SJSA1 (cell line): ENCODE results near the gene THUMPD2. TPM values are rescaled to one million over a fixed set of nuclear protein-coding genes. Genes with fewer than 3 reads are reported as not detected.
A peak's percentile ranks its signal among the peaks of the same experiment; 100 is the strongest.

ENCODE experiments used
- DNase-seq, 2 experiments: peaks; one replicate each; pipeline ENCODE4 v3.0.0-alpha.2; 2015 to 2020; ENCODE audit warnings: low spot score in 2 of 2, low read depth in 1 of 2
- H3K27ac ChIP-seq: fragments of 250-450 bp; sonication (Bioruptor Pico); 2 replicates; pipeline ENCODE4 v1.5.1; 2020; ENCODE audit warnings: mild to moderate bottlenecking, moderate library complexity
- H3K27me3 ChIP-seq: fragments of 250-450 bp; sonication (Bioruptor Pico); replicated peaks from 2 replicates; pipeline ENCODE4 v1.5.1; 2020; ENCODE audit warnings: mild to moderate bottlenecking, moderate library complexity
- H3K36me3 ChIP-seq: fragments of 250-450 bp; sonication (Bioruptor Pico); 2 replicates; pipeline ENCODE4 v1.5.1; 2020; ENCODE audit warnings: mild to moderate bottlenecking
- H3K4me1 ChIP-seq: fragments of 250-450 bp; sonication (Bioruptor Pico); replicated peaks from 2 replicates; pipeline ENCODE4 v1.6.1; 2021; ENCODE audit warnings: mild to moderate bottlenecking
- H3K4me3 ChIP-seq: fragments of 250-450 bp; sonication (Bioruptor Pico); 2 replicates; pipeline ENCODE4 v1.5.1; 2020; ENCODE audit warnings: mild to moderate bottlenecking
- H3K9me3 ChIP-seq: fragments of 250-450 bp; sonication (Bioruptor Pico); replicated peaks from 2 replicates; pipeline ENCODE4 v1.5.1; 2020; ENCODE audit warnings: mild to moderate bottlenecking
- total RNA-seq: library from RNA; depleted of rRNA; stranded (reverse); fragments of >200 nt; shearing (Covaris generic); gene quantifications from 2 replicates; pipeline ENCODE4 v1.2.3, GENCODE V29; 2014; rRNA removed

THUMPD2 gene
- total RNA-seq, 1 experiment from 2014 or later = 16.1 TPM

DNA sequence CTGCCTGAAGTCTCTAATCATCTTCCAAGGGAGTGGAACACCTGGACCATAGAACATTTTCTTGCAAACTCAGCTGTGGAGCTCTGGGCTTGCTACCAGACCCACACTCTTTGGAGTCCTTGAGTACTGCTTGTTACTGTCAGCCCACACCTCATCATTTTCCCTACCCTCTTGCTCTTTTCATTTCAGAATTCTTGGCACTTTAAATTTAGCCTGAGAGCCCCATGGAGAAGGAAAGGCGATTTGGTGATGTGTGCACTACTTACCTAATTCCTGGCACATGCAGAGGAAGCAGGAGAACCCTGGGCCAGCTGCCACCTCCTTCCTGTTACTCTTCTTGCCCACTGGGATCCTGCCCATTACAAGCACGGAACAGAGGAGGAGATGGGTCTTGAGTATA lies 81.6 kb downstream of the THUMPD2 start:
- Histone ChIP-seq H3K27ac (no peak overlapping the region), H3K27me3 (no peaks in the 10 kb centered on the region), H3K4me3 (no peak overlapping the region), H3K36me3 (no peaks in the 10 kb centered on the region), H3K9me3 (no peaks in the 10 kb centered on the region), H3K4me1 (peaks cover 27% of the 10 kb centered on the region)
- DNase-seq = no peak

GRCh38 chr2:39696838-39697237 lies 82.2 kb downstream of the THUMPD2 start:
- Histone ChIP-seq H3K36me3 (no peaks in the 10 kb centered on the region), H3K27me3 (no peaks in the 10 kb centered on the region), H3K4me3 (no peak overlapping the region), H3K9me3 (no peaks in the 10 kb centered on the region), H3K4me1 (peaks cover 27% of the 10 kb centered on the region), H3K27ac (peak overlapping the region; percentile 72)
- DNase-seq = no peak

DNA sequence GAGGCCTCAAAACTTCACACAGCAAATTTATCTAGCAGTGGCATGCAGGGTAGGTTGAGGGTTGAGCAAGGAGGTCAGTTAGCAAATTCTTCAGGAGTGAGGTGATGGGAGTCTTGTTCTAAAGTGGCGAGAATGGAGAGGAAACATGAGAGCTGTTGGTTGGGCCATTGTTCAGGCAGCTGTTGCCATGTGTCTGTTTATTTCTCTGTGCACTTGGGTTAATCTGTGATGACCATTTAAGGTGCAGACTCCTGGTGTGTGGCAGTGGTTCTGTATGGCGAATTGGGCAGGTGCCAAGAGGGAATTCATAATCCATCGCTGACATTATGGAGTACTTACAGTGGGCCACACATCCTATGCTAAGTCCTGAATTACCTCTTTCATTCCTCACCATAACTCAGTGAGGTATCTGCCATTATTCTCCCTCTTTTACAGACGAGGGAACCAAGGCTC lies 82.9 kb downstream of the THUMPD2 start:
- Histone ChIP-seq H3K27ac (peak overlapping the region; percentile 72), H3K9me3 (no peaks in the 10 kb centered on the region), H3K4me3 (no peak overlapping the region), H3K36me3 (no peaks in the 10 kb centered on the region), H3K27me3 (no peaks in the 10 kb centered on the region), H3K4me1 (peaks cover 27% of the 10 kb centered on the region)
- DNase-seq = peak; percentile 67 to 86

DNA sequence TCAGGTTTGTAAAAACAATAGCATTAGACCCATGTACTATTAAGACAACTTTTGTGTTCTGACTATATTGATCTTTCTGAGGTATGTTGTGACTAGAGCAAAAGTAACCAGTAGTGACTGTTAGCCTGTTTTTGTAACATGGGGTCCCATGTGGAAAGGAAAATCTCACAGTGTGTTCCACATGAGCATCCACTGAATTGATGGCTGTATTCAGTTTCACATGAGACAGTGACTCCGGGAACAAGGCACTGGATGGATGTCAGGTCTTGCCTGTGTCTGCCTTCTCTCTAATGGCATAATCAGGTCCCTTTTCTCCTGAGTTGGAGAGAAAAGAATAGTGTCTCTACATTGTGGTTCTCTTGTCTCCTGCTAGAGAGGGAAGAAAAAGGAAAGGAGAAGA lies 85.8 kb downstream of the THUMPD2 start:
- Histone ChIP-seq H3K9me3 (no peaks in the 10 kb centered on the region), H3K4me1 (peaks cover 27% of the 10 kb centered on the region), H3K4me3 (no peak overlapping the region), H3K27ac (no peak overlapping the region), H3K36me3 (no peaks in the 10 kb centered on the region), H3K27me3 (no peaks in the 10 kb centered on the region)
- DNase-seq = no peak

GRCh38 chr2:39689876-39690275 lies 89.2 kb downstream of the THUMPD2 start:
- Histone ChIP-seq H3K36me3 (no peaks in the 10 kb centered on the region), H3K4me1 (peaks cover 2% of the 10 kb centered on the region), H3K27ac (no peak overlapping the region), H3K27me3 (no peaks in the 10 kb centered on the region), H3K9me3 (no peaks in the 10 kb centered on the region), H3K4me3 (no peak overlapping the region)
- DNase-seq = no peak

- Histone ChIP-seq H3K27ac (no peak overlapping the region), H3K27me3 (no peaks in the 10 kb centered on the region), H3K4me1 (no peaks in the 10 kb centered on the region; the same call in 1 of the 2 replicates), H3K4me3 (no peak overlapping the region), H3K9me3 (no peaks in the 10 kb centered on the region), H3K36me3 (no peaks in the 10 kb centered on the region)
- no peak for DNase-seq
Measured at GRCh38 chr2:39689272-39689841, 89.7 kb downstream of the THUMPD2 start.

- Histone ChIP-seq H3K27ac (no peak overlapping the region), H3K36me3 (no peaks in the 10 kb centered on the region), H3K4me3 (no peak overlapping the region), H3K4me1 (no peaks in the 10 kb centered on the region; the same call in 1 of the 2 replicates), H3K9me3 (no peaks in the 10 kb centered on the region), H3K27me3 (no peaks in the 10 kb centered on the region; the same call in 1 of the 2 replicates)
- DNase-seq = no peak
Measured at GRCh38 chr2:39688181-39688580, 90.9 kb downstream of the THUMPD2 start.

- H3K4me1 ChIP-seq = no peaks in the 10 kb centered on the region; the same call in 1 of the 2 replicates
- H3K27me3 ChIP-seq = no peaks in the 10 kb centered on the region; the same call in 1 of the 2 replicates
- H3K36me3 ChIP-seq = no peaks in the 10 kb centered on the region
- H3K9me3 ChIP-seq = no peaks in the 10 kb centered on the region
- DNase-seq = no peak
- no peak overlapping the region for H3K27ac ChIP-seq
- H3K4me3 ChIP-seq = no peak overlapping the region
Measured at GRCh38 chr2:39686456-39686855, 92.6 kb downstream of the THUMPD2 start.

Other genes with a start within 250 kb of the THUMPD2 start
- gene TMEM178A, start 113.3 kb downstream of the THUMPD2 start, total RNA-seq = 0.13 and 0.41 TPM in 2 replicates